ENCODE data around the gene FXR2. TPM values are rescaled to one million over a fixed set of nuclear protein-coding genes. Genes with fewer than 3 reads are reported as not detected.

FXR2 gene
- total RNA-seq, 1 experiment from 2014 or later = 49.7 TPM

- TF ChIP-seq, protein P1, sequence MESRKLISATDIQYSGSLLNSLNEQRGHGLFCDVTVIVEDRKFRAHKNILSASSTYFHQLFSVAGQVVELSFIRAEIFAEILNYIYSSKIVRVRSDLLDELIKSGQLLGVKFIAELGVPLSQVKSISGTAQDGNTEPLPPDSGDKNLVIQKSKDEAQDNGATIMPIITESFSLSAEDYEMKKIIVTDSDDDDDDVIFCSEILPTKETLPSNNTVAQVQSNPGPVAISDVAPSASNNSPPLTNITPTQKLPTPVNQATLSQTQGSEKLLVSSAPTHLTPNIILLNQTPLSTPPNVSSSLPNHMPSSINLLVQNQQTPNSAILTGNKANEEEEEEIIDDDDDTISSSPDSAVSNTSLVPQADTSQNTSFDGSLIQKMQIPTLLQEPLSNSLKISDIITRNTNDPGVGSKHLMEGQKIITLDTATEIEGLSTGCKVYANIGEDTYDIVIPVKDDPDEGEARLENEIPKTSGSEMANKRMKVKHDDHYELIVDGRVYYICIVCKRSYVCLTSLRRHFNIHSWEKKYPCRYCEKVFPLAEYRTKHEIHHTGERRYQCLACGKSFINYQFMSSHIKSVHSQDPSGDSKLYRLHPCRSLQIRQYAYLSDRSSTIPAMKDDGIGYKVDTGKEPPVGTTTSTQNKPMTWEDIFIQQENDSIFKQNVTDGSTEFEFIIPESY (IDR thresholded peaks at IDR 0.05; ENCODE audit: extremely low read depth, insufficient replicate concordance, low read length) = no peak
Observed at GRCh38 chr17:7556627-7557026, 58.1 kb downstream of the FXR2 start (continued).

GRCh38 chr17:7555320-7555948 lies 59.3 kb downstream of the FXR2 start:
- H3K9me2 ChIP-seq (ENCODE audit: insufficient read depth) = no peaks in the 10 kb centered on the region
- no peaks in the 10 kb centered on the region for H3K36me3 ChIP-seq (ENCODE audit: control insufficient read depth in 1 of 2, insufficient read depth in 2 of 2, low read length in 2 of 2)
- H3K27me3 ChIP-seq (ENCODE audit: insufficient read depth, low read length) = no peaks in the 10 kb centered on the region
- H3K9me3 ChIP-seq (ENCODE audit: control insufficient read depth in 1 of 2, insufficient read depth in 1 of 2, low read depth in 1 of 2, low read length in 2 of 2) = no peaks in the 10 kb centered on the region
- H3K79me2 ChIP-seq (ENCODE audit: insufficient read depth, low read length) = no peaks in the 10 kb centered on the region
- TF ChIP-seq YY1 (IDR thresholded peaks at IDR 0.05; ENCODE audit: extremely low read depth, insufficient replicate concordance, low read depth, low read length) (no peak), SRF (IDR thresholded peaks at IDR 0.05; ENCODE audit: low read depth) (no peak), EGR1 (IDR thresholded peaks at IDR 0.05; ENCODE audit: low read depth) (no peak)
- TF ChIP-seq, protein P2, sequence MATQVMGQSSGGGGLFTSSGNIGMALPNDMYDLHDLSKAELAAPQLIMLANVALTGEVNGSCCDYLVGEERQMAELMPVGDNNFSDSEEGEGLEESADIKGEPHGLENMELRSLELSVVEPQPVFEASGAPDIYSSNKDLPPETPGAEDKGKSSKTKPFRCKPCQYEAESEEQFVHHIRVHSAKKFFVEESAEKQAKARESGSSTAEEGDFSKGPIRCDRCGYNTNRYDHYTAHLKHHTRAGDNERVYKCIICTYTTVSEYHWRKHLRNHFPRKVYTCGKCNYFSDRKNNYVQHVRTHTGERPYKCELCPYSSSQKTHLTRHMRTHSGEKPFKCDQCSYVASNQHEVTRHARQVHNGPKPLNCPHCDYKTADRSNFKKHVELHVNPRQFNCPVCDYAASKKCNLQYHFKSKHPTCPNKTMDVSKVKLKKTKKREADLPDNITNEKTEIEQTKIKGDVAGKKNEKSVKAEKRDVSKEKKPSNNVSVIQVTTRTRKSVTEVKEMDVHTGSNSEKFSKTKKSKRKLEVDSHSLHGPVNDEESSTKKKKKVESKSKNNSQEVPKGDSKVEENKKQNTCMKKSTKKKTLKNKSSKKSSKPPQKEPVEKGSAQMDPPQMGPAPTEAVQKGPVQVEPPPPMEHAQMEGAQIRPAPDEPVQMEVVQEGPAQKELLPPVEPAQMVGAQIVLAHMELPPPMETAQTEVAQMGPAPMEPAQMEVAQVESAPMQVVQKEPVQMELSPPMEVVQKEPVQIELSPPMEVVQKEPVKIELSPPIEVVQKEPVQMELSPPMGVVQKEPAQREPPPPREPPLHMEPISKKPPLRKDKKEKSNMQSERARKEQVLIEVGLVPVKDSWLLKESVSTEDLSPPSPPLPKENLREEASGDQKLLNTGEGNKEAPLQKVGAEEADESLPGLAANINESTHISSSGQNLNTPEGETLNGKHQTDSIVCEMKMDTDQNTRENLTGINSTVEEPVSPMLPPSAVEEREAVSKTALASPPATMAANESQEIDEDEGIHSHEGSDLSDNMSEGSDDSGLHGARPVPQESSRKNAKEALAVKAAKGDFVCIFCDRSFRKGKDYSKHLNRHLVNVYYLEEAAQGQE (IDR thresholded peaks at IDR 0.05; ENCODE audit: low read depth) = no peak
- H3K9ac ChIP-seq (ENCODE audit: low read length) = no peak overlapping the region
- H3K4me2 ChIP-seq (ENCODE audit: low read length) = no peak overlapping the region
- POLR2A ChIA-PET = no interaction called here
- DNase-seq (ENCODE audit: low read depth, low spot score) = no peak
- intact Hi-C loops (cut with micrococcal nuclease) = no loop called here
- H3K4me1 ChIP-seq (ENCODE audit: control insufficient read depth in 1 of 2, insufficient read depth in 2 of 2, low read length in 2 of 2) = peaks cover 17 to 31% of the 10 kb centered on the region in 2 experiments
- RAD21 ChIA-PET (ENCODE audit: low non-redundant PET in 1 of 2, low total read pairs in 2 of 2, uncharacterized antibody in 2 of 2, unreplicated experiment in 2 of 2) = no interaction called here
- H4K20me1 ChIP-seq (ENCODE audit: insufficient read depth) = no peaks in the 10 kb centered on the region
- ATAC-seq = no peak
- no peak overlapping the region for H3K27ac ChIP-seq (ENCODE audit: low read depth, low read length)
- no peak overlapping the region for H3K4me3 ChIP-seq (replicated peaks in 1 of 2; ENCODE audit: low read depth in 1 of 2, low read length in 2 of 2)
- no peak overlapping the region for H2AFZ ChIP-seq (ENCODE audit: low read depth, low read length, poor library complexity, severe bottlenecking)
- no TSS peak for BruUV-seq (replicated peaks)
- CTCF ChIA-PET = no interaction called here
